Measurements from ENCODE around the gene DNAH6.

- TF ChIP-seq EP300 (IDR thresholded peaks at IDR 0.05) (no peak), POLR2A (IDR thresholded peaks at IDR 0.05) (no peak), CTCF (IDR thresholded peaks at IDR 0.05) (no peak), POLR2AphosphoS5 (IDR thresholded peaks at IDR 0.05) (no peak)
Observed at GRCh38 chr2:84781942-84782716, 265.8 kb downstream of the DNAH6 start.
